HL-60/S4 treated with phorbol 12-myristate 13-acetate at 8.2 ng/mL for 4 days and 3 days (cell line): ENCODE results near the gene DHODH.

Experiments
- in situ Hi-C: fragments of 300-500 bp; cut with MboI; formaldehyde crosslinking; loops from 2 replicates; pipeline ENCODE4 v1.15.0; 2022; ENCODE audit warnings: low sequenced_read_pairs

DHODH gene

GRCh38 chr16:72013389-72013788, 4.8 kb downstream of the DHODH start:
- in situ Hi-C loops, result no loop called here

- in situ Hi-C loops, result no loop called here
Measured at GRCh38 chr16:72013888-72014581, 5.5 kb downstream of the DHODH start.

DNA sequence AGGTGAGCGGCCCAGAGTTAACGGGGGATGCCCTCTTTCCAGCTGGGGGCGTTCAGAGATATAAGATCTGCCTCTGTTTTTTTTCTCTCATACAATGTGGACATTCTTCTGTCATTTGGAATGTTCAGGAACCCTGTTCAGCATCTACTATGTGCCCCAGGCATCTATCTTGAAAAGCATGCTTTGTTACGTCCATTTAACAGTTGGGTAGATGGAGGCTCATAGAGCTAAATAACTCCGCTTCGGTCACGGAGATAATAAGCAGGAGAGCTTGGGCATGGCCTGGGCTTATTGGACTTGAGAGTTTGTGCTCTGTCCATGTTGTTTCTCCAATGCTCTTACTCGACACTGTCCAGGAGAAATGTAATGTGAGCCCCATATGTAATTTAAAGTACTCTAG, 6.1 kb downstream of the DHODH start:
- in situ Hi-C loops, result no loop called here

GRCh38 chr16:72015124-72015523, 6.6 kb downstream of the DHODH start:
- in situ Hi-C loops, result no loop called here

DNA sequence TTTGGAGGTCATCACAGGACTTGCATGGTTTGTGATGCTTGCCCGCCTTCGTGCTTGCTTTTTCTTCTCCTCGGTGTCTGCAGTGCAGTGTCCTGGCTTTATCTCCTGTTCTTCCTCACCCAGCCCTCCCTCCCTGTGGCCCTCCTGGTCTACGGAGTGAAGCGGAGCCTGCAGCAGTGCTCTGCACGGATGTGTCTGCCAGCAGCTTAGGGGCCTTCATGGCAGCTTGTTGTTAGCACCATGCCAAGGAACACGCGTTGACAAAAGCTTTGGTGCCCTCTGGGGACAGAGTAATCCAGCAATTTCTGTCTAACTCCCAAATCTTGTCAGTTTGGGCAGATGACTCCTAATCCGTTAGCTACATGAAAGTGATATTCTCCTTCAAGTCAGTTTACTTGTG, 9.9 kb downstream of the DHODH start:
- in situ Hi-C loops, result no loop called here

DNA sequence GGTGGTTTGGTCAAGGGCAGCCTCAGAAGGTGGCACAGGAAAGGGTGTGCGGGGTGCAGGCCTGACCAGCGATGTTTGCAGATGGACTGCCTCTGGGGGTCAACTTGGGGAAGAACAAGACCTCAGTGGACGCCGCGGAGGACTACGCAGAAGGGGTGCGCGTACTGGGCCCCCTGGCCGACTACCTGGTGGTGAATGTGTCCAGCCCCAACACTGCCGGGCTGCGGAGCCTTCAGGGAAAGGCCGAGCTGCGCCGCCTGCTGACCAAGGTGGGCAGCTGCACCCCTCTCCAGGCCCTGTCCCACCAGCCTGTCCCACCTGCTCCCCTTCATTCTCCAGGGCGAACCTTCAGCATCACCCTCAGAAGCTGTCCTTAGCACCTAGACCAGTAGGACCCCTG, 12.5 kb downstream of the DHODH start:
- in situ Hi-C loops, result no loop called here

GRCh38 chr16:72022127-72022526, 13.6 kb downstream of the DHODH start:
- in situ Hi-C loops, result no loop called here

DNA sequence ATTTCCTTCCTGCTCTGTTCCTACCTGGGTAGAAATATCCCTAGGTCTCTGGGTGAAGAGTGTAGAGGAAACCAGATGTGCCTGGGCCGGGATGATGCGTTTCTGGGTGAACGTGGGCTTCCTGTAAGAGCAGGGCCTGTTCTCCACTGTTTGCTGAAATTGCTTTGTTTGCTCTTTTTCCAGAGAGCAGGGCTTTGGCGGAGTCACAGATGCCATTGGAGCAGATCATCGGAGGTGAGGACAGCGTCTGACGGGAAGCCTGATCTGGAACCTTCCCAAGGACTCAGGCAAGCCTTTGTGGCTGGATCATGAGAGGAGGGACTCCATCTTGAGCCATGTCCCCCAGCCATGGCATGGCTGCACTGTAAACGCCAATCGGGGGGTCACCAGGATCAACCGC, 15.4 kb downstream of the DHODH start:
- in situ Hi-C loops, result no loop called here

DNA sequence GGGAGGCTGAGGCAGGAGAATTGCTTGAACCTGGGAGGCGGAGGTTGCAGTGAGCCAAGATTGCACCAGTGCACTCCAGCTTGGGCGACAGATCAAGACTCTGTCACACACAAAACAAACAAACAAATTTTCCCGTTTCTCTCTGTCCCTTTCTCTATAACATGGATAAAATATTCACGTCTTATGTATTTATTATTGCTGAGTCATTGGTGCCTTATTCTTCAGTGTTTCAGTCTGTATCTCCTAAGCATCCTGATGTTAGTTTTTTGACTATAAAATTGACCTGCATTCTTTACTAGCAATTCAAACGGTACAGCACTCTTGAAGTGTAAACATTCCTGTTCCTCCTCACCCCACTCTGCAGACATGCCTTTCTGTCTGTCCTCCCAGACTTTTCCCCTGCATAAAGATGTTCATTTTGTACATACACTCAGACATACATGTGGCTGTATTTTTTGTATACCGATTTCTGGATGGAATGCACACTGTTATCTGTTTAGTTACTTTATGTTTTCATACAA, 16.4 kb downstream of the DHODH start:
- in situ Hi-C loops, result no loop called here

DNA sequence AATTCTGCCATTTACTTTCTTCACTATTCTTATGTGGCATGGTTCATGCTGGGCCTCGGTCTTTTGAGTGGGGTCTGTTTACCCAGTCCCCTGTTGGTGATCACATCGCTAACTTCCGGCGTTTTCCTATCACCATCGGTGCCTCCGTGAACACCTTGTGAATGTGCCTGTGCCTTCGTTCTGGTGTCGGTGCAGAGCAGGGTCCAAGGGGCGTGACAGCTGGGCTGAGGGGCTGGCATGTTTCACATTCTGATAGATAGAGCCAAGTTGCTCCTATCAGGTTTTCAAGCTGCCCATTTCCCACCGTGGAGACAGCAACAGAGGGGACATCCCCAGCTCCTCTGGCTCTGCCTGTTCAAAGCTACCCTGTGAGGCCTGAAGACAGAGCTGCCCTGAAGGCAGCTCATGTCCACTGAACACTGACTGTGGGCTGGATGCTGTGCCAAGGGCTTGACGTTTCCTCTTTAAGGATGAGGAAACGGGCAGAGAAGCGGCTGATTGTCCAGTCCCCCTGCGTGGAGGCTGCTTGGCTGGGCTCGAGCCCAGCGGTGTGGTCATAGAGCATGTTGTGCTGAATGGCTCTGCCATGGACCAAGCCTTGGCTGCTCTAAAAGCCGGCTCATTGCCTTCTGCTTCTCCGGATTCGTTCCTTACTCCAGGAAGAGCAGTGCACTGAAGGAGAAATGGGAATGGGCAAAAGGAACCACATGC, 17.0 kb downstream of the DHODH start:
- in situ Hi-C loops, result no loop called here

DNA sequence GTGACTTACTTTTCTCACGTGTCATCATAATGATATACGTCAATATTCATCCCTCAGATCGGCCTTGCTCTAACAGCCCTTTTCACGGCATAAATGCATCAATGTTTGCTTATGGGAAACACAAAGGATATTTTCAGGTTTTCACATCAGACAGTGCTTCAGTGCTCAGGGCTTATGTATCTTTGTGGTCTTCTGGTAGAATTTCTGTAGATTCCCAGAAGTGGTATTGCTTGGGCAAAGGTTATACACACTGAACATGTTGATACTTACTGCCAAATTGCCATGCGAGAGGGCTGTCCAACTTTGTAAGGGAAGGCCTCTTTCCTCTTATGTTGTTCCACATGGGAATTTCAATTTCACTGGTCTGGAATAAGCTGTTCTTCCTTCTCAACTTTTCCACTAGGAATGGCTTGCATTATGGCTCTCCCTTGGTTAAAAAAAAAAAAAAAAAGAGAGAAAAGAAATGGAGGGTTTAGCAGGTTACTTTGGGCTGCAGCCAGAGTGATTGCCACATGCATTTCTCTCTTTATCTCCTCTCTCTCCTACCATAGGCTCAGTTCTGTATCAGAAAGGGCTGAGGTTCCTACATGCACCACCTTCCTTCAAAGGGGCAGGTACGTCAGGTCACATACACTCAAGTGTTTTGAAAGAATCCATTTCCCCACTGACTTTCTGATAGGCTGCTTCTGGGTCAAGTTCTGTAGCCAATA, 19.3 kb downstream of the DHODH start:
- in situ Hi-C loops, result no loop called here

GRCh38 chr16:72029567-72030271, 21.2 kb downstream of the DHODH start:
- in situ Hi-C loops, result no loop called here

GRCh38 chr16:72033437-72033836, 24.9 kb downstream of the DHODH start:
- in situ Hi-C loops, result no loop called here

GRCh38 chr16:72036098-72036497, 27.6 kb downstream of the DHODH start:
- in situ Hi-C loops, result no loop called here

DNA sequence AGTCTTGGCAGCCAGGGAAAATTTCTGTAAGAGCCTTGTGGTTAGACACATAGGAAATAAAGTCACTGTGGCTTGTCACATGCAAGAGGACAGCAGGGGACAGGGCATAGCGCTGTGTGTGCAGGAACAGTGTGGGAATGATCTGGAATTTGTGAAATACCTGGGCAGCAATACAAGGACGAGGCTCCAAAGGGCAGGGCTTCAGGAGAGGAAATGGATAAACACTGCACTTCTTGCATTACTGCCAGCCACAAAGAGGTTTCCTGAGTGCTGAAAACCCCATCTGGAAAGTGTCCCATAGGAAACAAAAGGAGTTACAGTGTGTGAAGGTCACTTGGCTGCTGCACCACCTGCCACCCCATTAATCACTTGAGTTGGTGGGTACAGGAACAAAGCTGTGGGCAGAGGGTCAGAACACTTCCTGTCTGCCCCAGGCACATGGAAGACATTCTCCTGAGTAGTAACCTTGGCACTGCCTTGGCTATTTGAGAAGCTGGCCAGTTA, 33.7 kb downstream of the DHODH start:
- in situ Hi-C loops, result no loop called here

- in situ Hi-C loops, result no loop called here
Measured at GRCh38 chr16:72043058-72043457, 34.5 kb downstream of the DHODH start.

GRCh38 chr16:72043539-72043938, 35.0 kb downstream of the DHODH start:
- in situ Hi-C loops, result no loop called here

DNA sequence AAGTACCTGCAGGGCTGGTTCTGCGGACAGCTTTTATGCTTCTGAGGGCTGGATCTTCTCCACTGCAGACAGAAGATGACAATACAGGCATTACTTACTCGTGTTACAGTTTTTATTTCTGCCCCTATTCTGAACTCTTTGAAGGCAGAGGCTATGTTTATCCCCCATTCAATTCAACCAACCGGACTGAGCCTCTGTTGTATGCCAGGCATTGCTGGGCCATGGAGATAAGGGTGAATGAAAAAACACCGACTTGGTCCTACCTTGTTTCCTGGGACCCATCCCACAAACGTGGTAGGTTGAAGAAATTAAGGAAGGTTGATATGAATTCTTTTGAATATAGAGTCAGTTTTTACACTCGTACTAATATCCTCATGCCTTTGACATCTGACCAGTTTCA, 35.8 kb downstream of the DHODH start:
- in situ Hi-C loops, result no loop called here

GRCh38 chr16:72044825-72045359, 36.3 kb downstream of the DHODH start:
- in situ Hi-C loops, result no loop called here

- in situ Hi-C loops, result no loop called here
Measured at GRCh38 chr16:72049110-72049509, 40.6 kb downstream of the DHODH start.
